Upper lobe of right lung (tissue), 1 donor: ENCODE measurements around the gene SUMF2. TPM values are rescaled to one million over a fixed set of nuclear protein-coding genes. Genes with fewer than 3 reads are reported as not detected.
"Not testable (repeated sequence)": the region's sequence is repeated elsewhere in the genome, so short reads cannot be mapped to it uniquely, and the experiment has no call there.

Experiments
- ATAC-seq: fragments of 200-7000 bp; cut with Tn5 transposase; one replicate; pipeline ENCODE4 v1.9.1; 2020; ENCODE audit warnings: mild to moderate bottlenecking, moderate library complexity
- DNase-seq: peaks from one replicate; pipeline ENCODE4 v3.0.0-alpha.2; 2020
- H3K27ac ChIP-seq: fragments of 200-600 bp; one replicate; pipeline ENCODE4 v1.8.0; 2022
- H3K27me3 ChIP-seq: fragments of 200-600 bp; one replicate; pipeline ENCODE4 v1.8.0; 2022; ENCODE audit warnings: mild to moderate bottlenecking
- H3K36me3 ChIP-seq: fragments of 200-600 bp; one replicate; pipeline ENCODE4 v1.8.0; 2022
- H3K4me1 ChIP-seq: fragments of 200-600 bp; one replicate; pipeline ENCODE4 v1.8.0; 2022
- H3K4me3 ChIP-seq: fragments of 200-600 bp; one replicate; pipeline ENCODE4 v1.8.0; 2022; ENCODE audit warnings: mild to moderate bottlenecking
- H3K9me3 ChIP-seq: fragments of 200-600 bp; one replicate; pipeline ENCODE4 v1.8.0; 2022
- intact Hi-C: fragments of 100-400 bp; cut with DNase I; formaldehyde crosslinking; loops from one replicate; pipeline ENCODE4 v1.11.0; 2022
- total RNA-seq: library from RNA; stranded (reverse); fragmentation: NEBNext Ultra II Directional; extraction: Animal tissue kit (Norgen Biotek cat#: 25700); gene quantifications from one replicate; pipeline ENCODE4 v1.2.1, GENCODE V29; 2021
- TF ChIP-seq, protein P1 (sequence below): fragments of 200-600 bp; IDR thresholded peaks from one replicate; pipeline ENCODE4 v1.8.0; 2022; ENCODE audit warnings: antibody characterized with exemption
- donor health status: DM: no; HTN: yes; CAD: no; lungs with severe emphysema.

The SUMF2 gene
- total RNA-seq, 1 donor from 2014 or later, result 167 TPM

DNA sequence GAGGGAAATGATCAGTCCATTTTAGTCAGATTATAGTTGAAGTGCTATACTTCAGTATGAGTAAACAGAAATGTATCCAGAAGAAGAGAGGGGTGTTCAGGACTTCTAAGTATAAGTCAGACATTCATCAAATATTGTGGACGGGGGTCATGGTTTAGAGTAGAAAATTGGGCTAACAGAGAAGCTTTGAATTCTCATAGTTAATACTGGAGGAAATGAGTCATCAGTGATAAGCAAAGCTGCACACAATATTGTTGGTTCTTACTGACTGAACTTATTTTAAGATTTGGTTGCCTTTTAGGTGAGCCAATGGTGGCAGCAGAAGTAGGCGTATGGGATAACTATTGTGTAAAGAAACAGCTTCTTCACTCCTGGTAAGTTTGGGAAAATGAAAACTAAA lies 1.7 kb upstream of the SUMF2 start:
- no peaks in the 10 kb centered on the region for H3K9me3 ChIP-seq
- ATAC-seq (no peak), DNase-seq (no peak)
- peaks cover 61% of the 10 kb centered on the region for H3K36me3 ChIP-seq
- no peaks in the 10 kb centered on the region for H3K27me3 ChIP-seq
- H3K4me1 ChIP-seq, result peaks cover 10% of the 10 kb centered on the region
- TF ChIP-seq, protein P1, sequence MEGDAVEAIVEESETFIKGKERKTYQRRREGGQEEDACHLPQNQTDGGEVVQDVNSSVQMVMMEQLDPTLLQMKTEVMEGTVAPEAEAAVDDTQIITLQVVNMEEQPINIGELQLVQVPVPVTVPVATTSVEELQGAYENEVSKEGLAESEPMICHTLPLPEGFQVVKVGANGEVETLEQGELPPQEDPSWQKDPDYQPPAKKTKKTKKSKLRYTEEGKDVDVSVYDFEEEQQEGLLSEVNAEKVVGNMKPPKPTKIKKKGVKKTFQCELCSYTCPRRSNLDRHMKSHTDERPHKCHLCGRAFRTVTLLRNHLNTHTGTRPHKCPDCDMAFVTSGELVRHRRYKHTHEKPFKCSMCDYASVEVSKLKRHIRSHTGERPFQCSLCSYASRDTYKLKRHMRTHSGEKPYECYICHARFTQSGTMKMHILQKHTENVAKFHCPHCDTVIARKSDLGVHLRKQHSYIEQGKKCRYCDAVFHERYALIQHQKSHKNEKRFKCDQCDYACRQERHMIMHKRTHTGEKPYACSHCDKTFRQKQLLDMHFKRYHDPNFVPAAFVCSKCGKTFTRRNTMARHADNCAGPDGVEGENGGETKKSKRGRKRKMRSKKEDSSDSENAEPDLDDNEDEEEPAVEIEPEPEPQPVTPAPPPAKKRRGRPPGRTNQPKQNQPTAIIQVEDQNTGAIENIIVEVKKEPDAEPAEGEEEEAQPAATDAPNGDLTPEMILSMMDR, result no peak
- H3K4me3 ChIP-seq, result no peak overlapping the region
- no peak overlapping the region for H3K27ac ChIP-seq
- intact Hi-C loops, result no loop called here

DNA sequence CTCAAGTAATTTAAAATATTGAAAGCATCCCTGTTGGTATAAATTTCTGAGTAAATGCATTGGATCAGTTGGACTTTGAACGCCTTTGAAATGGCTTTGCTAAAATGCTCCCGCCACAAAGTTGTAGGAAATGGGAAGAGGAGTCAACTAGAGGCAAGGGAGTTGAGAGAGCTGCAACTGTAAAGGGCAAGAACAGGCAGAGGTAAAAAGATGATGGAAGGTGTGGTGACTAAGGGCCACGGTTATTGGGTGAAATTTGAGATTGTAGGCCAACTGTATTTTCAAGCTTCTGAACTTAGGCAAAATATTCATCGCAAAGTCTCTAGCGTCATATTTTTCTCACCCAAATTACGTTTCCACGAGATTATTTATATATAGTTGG lies 595 bp upstream of the SUMF2 start:
- DNase-seq, result no peak
- no peaks in the 10 kb centered on the region for H3K27me3 ChIP-seq
- peaks cover 54% of the 10 kb centered on the region for H3K36me3 ChIP-seq
- peaks cover 10% of the 10 kb centered on the region for H3K4me1 ChIP-seq
- H3K27ac ChIP-seq, result peak overlapping the region; percentile 93
- ATAC-seq, result no peak
- TF ChIP-seq, protein P1, result no peak
- peak overlapping the region; percentile 77 for H3K4me3 ChIP-seq
- intact Hi-C loops, result no loop called here
- no peaks in the 10 kb centered on the region for H3K9me3 ChIP-seq

DNA sequence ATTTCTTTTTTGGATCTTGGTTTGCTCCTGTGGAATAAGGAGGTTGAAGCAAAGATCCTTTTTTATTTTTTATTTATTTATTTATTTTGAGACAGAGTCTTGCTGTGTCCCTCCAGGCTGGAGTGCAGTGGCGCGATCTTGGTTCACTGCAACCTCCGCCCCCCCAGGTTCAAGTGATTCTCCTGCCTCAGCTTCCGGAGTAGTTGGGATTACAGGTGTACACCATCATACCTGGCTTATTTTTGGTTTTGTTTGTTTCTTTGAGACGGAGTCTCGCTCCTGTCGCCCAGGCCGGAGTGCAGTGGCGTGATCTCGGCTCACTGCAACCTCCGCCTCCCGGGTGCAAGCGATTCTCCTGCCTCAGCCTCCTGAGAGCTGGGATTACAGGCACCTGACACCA lies 2.3 kb downstream of the SUMF2 start:
- H3K27me3 ChIP-seq, H3K4me1 ChIP-seq, H3K4me3 ChIP-seq, intact Hi-C loops, ATAC-seq, H3K9me3 ChIP-seq, H3K27ac ChIP-seq: not testable (repeated sequence)
- peak; percentile 40 for DNase-seq
- peaks cover 53% of the 10 kb centered on the region for H3K36me3 ChIP-seq

DNA sequence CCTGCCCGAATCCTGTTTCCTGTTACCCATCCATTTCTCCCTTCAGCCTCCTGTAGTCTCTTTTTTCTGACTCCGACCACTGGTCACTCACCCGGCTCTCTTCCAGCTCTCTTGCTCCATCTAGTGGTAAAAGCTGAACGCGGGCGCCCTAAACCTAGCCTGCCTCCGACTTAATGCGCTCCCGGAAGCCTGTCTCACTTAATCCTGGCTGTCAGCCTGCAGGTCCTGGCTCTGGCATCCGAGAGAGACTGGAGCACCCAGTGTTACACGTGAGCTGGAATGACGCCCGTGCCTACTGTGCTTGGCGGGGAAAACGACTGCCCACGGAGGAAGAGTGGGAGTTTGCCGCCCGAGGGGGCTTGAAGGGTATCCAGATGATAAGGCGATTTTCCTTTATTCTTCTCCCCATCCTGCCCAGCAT lies 10.3 kb downstream of the SUMF2 start:
- TF ChIP-seq, protein P1, result peak; percentile 92
- no peaks in the 10 kb centered on the region for H3K27me3 ChIP-seq
- peak; percentile 89 for DNase-seq
- H3K27ac ChIP-seq, result no peak overlapping the region
- H3K9me3 ChIP-seq, result no peaks in the 10 kb centered on the region
- peaks cover 50% of the 10 kb centered on the region for H3K36me3 ChIP-seq
- H3K4me1 ChIP-seq, result no peaks in the 10 kb centered on the region
- intact Hi-C loops, result no loop called here
- ATAC-seq, result peak; percentile 99
- H3K4me3 ChIP-seq, result no peak overlapping the region

DNA sequence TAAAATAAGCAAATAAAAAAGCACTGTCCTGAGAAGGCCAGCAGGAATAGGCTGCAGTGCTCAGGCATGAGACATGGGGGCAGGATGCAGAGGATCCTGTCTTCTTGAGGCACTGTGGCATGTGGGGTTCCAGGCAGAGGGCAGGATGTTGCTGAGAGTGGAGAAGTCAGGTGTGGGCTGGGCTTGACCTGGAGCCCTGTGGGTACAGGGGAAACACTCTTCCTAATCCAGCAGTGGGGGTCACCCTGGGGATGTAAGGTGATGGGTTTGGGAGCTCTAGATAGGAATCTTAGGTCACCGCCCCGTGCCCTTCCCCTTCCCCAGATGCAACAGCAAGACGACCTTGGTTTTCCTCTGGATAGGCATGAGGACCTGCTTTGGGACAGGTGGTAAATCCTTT lies 13.6 kb downstream of the SUMF2 start:
- Histone ChIP-seq H3K36me3 (peaks cover 31% of the 10 kb centered on the region), H3K27ac (no peak overlapping the region), H3K9me3 (no peaks in the 10 kb centered on the region), H3K4me3 (no peak overlapping the region), H3K4me1 (peaks cover 9% of the 10 kb centered on the region), H3K27me3 (no peaks in the 10 kb centered on the region)
- DNase-seq, result peak; percentile 30
- intact Hi-C loops, result loop anchor here (5.0 kb wide), 1 partner anchor 75 kb away; no protein-coding TSS in a partner anchor
- ATAC-seq, result no peak
- TF ChIP-seq, protein P1, result no peak

DNA sequence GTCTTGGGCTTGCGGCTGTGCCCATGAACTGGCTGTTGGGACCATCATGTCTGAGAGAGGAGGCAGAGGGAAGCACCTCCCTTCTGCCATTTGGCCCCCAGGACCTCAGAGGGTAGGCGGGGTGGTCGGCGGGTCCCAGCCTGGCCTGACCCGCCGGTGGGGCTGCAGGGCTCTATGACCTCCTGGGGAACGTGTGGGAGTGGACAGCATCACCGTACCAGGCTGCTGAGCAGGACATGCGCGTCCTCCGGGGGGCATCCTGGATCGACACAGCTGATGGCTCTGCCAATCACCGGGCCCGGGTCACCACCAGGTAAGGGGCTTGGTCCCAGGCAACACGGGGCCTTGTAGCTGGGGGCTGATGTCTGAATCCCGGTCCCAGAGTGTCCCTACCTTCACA lies 14.1 kb downstream of the SUMF2 start:
- intact Hi-C loops, result loop anchor here (5.0 kb wide), 1 partner anchor 76 kb away; no protein-coding TSS in a partner anchor
- H3K27ac ChIP-seq, result no peak overlapping the region
- no peak overlapping the region for H3K4me3 ChIP-seq
- H3K27me3 ChIP-seq, result no peaks in the 10 kb centered on the region
- H3K4me1 ChIP-seq, result peaks cover 9% of the 10 kb centered on the region
- ATAC-seq (no peak), DNase-seq (peak; percentile 48)
- H3K36me3 ChIP-seq, result peaks cover 27% of the 10 kb centered on the region
- TF ChIP-seq, protein P1, result no peak
- H3K9me3 ChIP-seq, result no peaks in the 10 kb centered on the region
